Right cardiac atrium (tissue), 5 donors: ENCODE measurements around the gene ADGRG6. TPM values are rescaled to one million over a fixed set of nuclear protein-coding genes. Genes with fewer than 3 reads are reported as not detected.

Experiments
- ATAC-seq, 2 donors: fragments of 200-7000 bp; cut with Tn5 transposase; one replicate each; pipeline versions ENCODE4 v1.8.0 to v1.9.1; 2020; ENCODE audit warnings: moderate library complexity in 2 of 2, mild to moderate bottlenecking in 1 of 2
- DNase-seq, 3 donors: peaks; one replicate each; pipeline ENCODE4 v3.0.0-alpha.2; 2020
- H3K27ac ChIP-seq: one replicate; pipeline ENCODE4 v1.5.1; 2013; ENCODE audit warnings: mild to moderate bottlenecking, low read length, control low read depth, moderate library complexity
- H3K27me3 ChIP-seq: one replicate; pipeline ENCODE4 v1.6.1; 2013; ENCODE audit not compliant: control insufficient read depth, insufficient read depth
- H3K4me1 ChIP-seq: one replicate; pipeline ENCODE4 v1.6.1; 2013; ENCODE audit warnings: low read length; ENCODE audit not compliant: control insufficient read depth, insufficient read depth
- H3K4me3 ChIP-seq: one replicate; pipeline ENCODE4 v1.5.1; 2013; ENCODE audit warnings: low read length, control low read depth
- H3K9me3 ChIP-seq: one replicate; pipeline ENCODE4 v1.6.1; 2013; ENCODE audit warnings: low read length; ENCODE audit not compliant: control insufficient read depth
- WGBS: extraction: QIAGEN DNeasy Blood & Tissue Kit; methylation state at CpG from one replicate; pipeline ENCODE4 v1.1.7; 2013; 5-methylcytosine and 5-hydroxymethylcytosine counted together
- intact Hi-C, 4 donors: fragments of 100-400 bp; cut with DNase I; formaldehyde crosslinking; loops; one replicate each; pipeline versions ENCODE4 v1.11.0 to v1.14.0; 2022 to 2023
- polyA plus RNA-seq: library from polyadenylated mRNA; stranded (reverse); fragments of 200-250 nt; gene quantifications from one replicate; pipeline ENCODE4 v1.2.3, GENCODE V29; 2013
- total RNA-seq, 4 donors: library from RNA; stranded (reverse); fragmentation: NEBNext Ultra II Directional; extraction: Animal tissue kit (Norgen Biotek cat#: 25700); gene quantifications; one replicate each; pipeline ENCODE4 v1.2.1, GENCODE V29; 2021
- donor health status: healthy with polysubstance abuse.
- donor health status: DM: no; HTN: yes; CAD: no.
- donor health status: DM: no; HTN: no; CAD: no.
- donor health status: DM: no; HTN: yes; CAD: no; lungs with severe emphysema.
- donor health status: DM: yes; HTN: yes; CAD: no.

Gene ADGRG6
- total and polyA plus RNA-seq, 5 donors: 4.1 to 23.9 (median 15.6) TPM

DNA sequence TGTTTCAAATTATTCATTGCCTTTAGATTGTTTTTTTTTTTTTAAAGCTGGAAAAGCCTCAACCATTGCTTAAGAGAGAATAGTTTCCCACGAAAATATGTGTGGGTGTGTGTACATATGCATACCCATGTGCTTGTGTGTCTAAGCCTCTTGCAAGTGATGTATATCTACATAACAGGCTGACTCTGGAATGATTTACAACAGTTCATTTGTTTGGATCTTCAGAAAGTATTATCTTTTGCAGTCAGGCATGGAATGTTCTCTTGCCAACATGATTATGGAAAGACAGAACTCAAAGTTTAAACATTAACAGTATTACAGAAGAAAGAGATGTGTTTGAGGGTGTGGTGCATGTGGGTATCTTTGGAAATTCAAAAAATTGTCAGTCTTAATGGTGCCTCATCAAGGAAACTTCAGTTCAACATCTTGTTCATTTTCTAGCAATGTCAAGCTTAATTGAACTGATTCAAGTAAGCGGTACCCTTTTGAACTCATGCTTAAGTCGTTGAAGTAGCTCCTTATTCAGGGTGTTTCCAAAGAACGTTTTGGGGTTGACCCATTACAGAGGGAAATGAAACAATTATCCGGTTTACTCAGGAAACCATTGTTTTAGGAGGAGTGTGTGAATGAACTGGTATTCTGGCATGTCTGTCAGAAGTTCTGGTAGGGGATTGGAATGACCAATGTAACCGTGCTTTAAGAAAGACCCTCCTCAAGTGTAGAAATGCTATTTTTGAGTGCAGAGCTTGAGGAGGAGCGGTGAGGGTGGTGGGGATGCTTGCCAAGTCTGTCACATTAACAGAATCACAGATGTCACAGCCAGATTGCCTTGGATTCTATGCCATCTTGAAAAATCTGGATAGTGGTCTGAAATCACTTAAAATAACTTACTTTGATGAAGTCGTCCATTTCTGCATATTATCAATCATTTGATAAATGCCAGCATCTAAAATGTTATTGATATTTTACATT lies 60.3 kb downstream of the ADGRG6 start:
- Histone ChIP-seq H3K9me3 (no peaks in the 10 kb centered on the region), H3K27ac (no peak overlapping the region), H3K4me1 (no peaks in the 10 kb centered on the region), H3K4me3 (no peak overlapping the region), H3K27me3 (no peaks in the 10 kb centered on the region)
- no peak for ATAC-seq
- no peak for DNase-seq
- intact Hi-C loops: no loop called here
- 52% methylated on average over 8 of the region's 8 CpGs for WGBS

DNA sequence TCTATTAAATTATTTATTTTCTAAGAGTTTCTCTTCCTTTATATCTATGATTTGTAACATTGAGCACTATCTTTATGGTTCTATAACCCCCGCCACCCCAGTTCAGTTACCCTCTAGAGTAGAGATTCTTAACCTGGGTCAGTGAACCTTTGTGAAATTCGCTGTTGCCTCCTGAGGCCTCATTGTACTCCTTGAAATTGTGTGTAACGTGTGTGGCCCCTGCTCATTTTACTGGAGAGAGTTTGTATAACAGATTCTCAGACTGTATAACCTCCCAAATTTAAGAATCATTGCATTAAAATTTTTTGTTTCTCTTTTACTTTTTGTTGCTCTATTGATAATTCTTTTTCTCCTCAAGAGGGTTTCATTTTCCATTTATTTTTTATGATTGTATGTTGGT lies 65.3 kb downstream of the ADGRG6 start:
- ATAC-seq (no peak), DNase-seq (no peak)
- 84% methylated on average over 3 of the region's 3 CpGs for WGBS
- no peaks in the 10 kb centered on the region for H3K9me3 ChIP-seq
- H3K4me3 ChIP-seq: no peak overlapping the region
- no peaks in the 10 kb centered on the region for H3K27me3 ChIP-seq
- intact Hi-C loops: no loop called here
- no peaks in the 10 kb centered on the region for H3K4me1 ChIP-seq
- H3K27ac ChIP-seq: no peak overlapping the region

GRCh38 chr6:142367501-142368018 lies 65.8 kb downstream of the ADGRG6 start:
- ATAC-seq (peak; percentile 96 to 98), DNase-seq (peak; percentile 56 to 79 (median 73))
- intact Hi-C loops: no loop called here
- 32% methylated on average over 9 of the region's 9 CpGs for WGBS
- Histone ChIP-seq H3K27me3 (no peaks in the 10 kb centered on the region), H3K27ac (no peak overlapping the region), H3K4me1 (no peaks in the 10 kb centered on the region), H3K4me3 (no peak overlapping the region), H3K9me3 (no peaks in the 10 kb centered on the region)

- no peak for DNase-seq
- no peak for ATAC-seq
- intact Hi-C loops: no loop called here
- H3K4me1 ChIP-seq: no peaks in the 10 kb centered on the region
- H3K27me3 ChIP-seq: no peaks in the 10 kb centered on the region
- no peaks in the 10 kb centered on the region for H3K9me3 ChIP-seq
- H3K4me3 ChIP-seq: no peak overlapping the region
- no peak overlapping the region for H3K27ac ChIP-seq
- 91% methylated on average over 1 of the region's 1 CpG for WGBS
Observed at GRCh38 chr6:142369266-142369665, 67.5 kb downstream of the ADGRG6 start.

- no peak for DNase-seq
- H3K9me3 ChIP-seq: no peaks in the 10 kb centered on the region
- intact Hi-C loops: no loop called here
- H3K27ac ChIP-seq: no peak overlapping the region
- H3K4me1 ChIP-seq: peaks cover 3% of the 10 kb centered on the region
- no peaks in the 10 kb centered on the region for H3K27me3 ChIP-seq
- no peak overlapping the region for H3K4me3 ChIP-seq
- 73% methylated on average over 2 of the region's 2 CpGs for WGBS
- peak in 1 of 2 donors; percentile 56 for ATAC-seq
Observed at GRCh38 chr6:142372348-142372747, 70.5 kb downstream of the ADGRG6 start.

GRCh38 chr6:142373268-142374090 lies 71.7 kb downstream of the ADGRG6 start:
- Histone ChIP-seq H3K4me3 (no peak overlapping the region), H3K9me3 (no peaks in the 10 kb centered on the region), H3K27ac (no peak overlapping the region), H3K27me3 (no peaks in the 10 kb centered on the region), H3K4me1 (peaks cover 3% of the 10 kb centered on the region)
- intact Hi-C loops: no loop called here
- DNase-seq (no peak), ATAC-seq (no peak)
- 94% methylated on average over 2 of the region's 2 CpGs for WGBS

DNA sequence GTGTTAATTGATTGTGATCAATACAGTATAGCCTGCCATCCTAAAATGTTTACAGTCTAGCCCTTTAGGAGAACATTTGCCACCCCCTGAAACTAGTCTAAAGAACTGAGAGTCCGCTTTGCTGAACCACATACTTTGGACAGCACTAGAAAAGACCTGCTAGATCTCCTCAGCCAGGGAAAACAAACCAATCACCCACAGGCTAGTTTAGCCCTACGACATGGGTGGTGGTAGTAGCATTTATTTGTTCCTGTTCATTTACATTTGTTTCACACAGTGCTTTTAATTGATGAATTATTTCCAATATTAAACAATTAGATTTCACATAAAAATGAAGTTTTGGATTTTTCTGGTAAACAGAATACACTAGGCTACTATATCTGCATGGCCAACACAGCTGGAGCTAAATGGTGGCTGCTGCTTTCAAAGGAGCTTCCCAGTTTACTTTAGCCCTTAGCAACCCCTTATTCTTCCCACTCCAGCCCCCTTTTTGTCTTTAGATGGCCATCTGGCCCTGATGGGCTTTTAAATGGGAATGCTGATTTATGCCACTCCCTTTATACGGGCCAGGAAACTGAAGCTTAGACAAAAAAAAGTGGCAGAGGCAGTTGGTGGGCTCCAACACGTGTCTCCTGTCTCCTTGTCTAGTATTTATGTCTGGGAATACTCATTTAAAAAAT lies 72.4 kb downstream of the ADGRG6 start:
- H3K4me1 ChIP-seq: peaks cover 3% of the 10 kb centered on the region
- no peaks in the 10 kb centered on the region for H3K9me3 ChIP-seq
- intact Hi-C loops: no loop called here
- DNase-seq (no peak), ATAC-seq (no peak)
- 87% methylated on average over 4 of the region's 4 CpGs for WGBS
- no peak overlapping the region for H3K4me3 ChIP-seq
- no peak overlapping the region for H3K27ac ChIP-seq
- H3K27me3 ChIP-seq: no peaks in the 10 kb centered on the region

DNA sequence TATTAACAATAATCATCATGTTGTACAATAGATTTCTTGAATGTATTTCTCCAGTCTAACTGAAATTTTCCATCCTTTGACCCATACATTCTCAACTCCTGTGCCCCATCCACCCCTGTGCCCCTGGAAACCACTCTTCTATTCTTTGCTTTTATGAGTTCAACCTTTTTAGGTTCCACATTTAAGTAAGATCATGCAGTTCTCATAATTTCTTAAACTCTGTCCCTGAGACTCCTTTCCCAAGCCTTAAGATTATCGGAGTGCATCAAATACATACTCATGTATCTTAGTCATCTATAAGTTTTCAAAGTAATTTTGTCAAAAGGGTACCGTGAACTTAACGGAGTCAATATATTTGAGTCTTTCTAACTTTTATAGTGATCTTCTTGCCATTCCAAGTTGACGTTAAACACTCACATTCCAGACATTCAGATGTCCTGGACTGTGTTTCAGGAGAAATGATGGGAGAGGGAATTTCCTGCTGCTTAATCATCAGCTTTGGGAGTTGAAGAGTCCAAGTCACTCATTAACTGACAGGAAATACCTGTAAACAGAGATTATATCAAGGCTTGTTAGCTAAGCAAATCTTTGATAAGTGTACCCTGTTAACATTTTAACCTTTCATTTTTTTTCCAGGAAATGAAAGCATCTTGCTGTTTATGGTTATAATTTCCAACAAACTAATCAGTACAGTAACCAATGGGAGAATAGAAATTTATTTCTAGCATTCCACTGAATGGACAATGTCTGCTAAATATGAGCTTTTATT lies 73.3 kb downstream of the ADGRG6 start:
- Histone ChIP-seq H3K4me3 (no peak overlapping the region), H3K9me3 (no peaks in the 10 kb centered on the region), H3K27me3 (no peaks in the 10 kb centered on the region), H3K4me1 (peaks cover 3% of the 10 kb centered on the region), H3K27ac (no peak overlapping the region)
- DNase-seq: no peak
- 30% methylated on average over 4 of the region's 4 CpGs for WGBS
- peak in 1 of 2 donors; percentile 32 for ATAC-seq
- intact Hi-C loops: no loop called here

- H3K27me3 ChIP-seq: no peaks in the 10 kb centered on the region
- peaks cover 3% of the 10 kb centered on the region for H3K4me1 ChIP-seq
- no peaks in the 10 kb centered on the region for H3K9me3 ChIP-seq
- no peak overlapping the region for H3K4me3 ChIP-seq
- WGBS: 51% methylated on average over 2 of the region's 2 CpGs
- intact Hi-C loops: no loop called here
- ATAC-seq (no peak), DNase-seq (no peak)
- no peak overlapping the region for H3K27ac ChIP-seq
Observed at GRCh38 chr6:142376115-142376514, 74.3 kb downstream of the ADGRG6 start.

DNA sequence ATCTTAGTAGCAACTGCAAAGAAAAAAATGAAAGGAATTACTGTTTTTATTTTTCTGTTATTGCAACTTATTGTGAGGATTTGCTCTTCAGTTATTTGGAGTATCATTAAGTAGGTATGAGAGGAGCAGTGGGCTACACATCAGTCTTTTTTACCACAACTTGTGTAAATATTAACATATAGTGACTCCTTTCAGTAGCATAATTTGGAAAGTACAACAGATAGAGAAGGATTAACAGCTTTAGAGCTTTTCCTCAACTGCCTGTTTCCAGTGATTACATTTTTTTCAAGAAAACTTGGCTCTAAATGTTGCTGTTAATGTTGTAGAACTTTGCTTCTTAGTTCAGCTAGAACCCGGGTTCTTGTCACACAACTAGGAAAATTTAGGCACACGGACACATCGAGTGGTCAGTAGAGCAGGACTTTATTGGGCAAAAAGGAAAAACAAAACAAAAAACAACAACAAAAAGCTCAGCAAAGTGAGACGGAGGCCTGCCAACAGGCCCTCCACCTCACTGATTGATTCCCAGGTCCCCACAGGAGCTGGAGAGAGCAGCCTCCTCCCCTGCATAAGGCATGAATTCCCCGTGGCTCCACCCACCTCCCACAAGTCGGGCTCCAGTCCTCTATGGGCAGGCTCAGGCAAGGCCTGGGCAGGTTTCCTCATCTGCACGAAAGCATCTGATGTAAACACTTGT lies 75.1 kb downstream of the ADGRG6 start:
- no peak overlapping the region for H3K27ac ChIP-seq
- DNase-seq (peak; percentile 31 to 57 (median 52)), ATAC-seq (peak; percentile 50 to 72)

More for the DNA sequence above, 75.1 kb downstream of the ADGRG6 start:
- intact Hi-C loops: no loop called here
- no peak overlapping the region for H3K4me3 ChIP-seq
- no peaks in the 10 kb centered on the region for H3K27me3 ChIP-seq
- H3K4me1 ChIP-seq: peaks cover 3% of the 10 kb centered on the region
- no peaks in the 10 kb centered on the region for H3K9me3 ChIP-seq
- WGBS: 60% methylated on average over 7 of the region's 7 CpGs
